Hepatocyte (in vitro differentiated cells): Measurements from ENCODE around the gene WDR45. TPM values are rescaled to one million over a fixed set of nuclear protein-coding genes. Genes with fewer than 3 reads are reported as not detected.

ENCODE experiments used
- DNase-seq: peaks from one replicate; pipeline ENCODE4 v3.0.0-alpha.2; 2016; ENCODE audit warnings: low spot score
- H2AFZ ChIP-seq: fragments of 200-600 bp; sonication (generic); 2 replicates; pipeline ENCODE4 v1.6.0; 2016; ENCODE audit warnings: antibody characterized with exemption, mild to moderate bottlenecking
- H3K27ac ChIP-seq: fragments of 200-600 bp; sonication (generic); 2 replicates; pipeline ENCODE4 v1.5.1; 2016; ENCODE audit warnings: mild to moderate bottlenecking
- H3K27me3 ChIP-seq: fragments of 200-600 bp; sonication (generic); 2 replicates; pipeline ENCODE4 v1.6.1; 2016
- H3K36me3 ChIP-seq: fragments of 200-600 bp; sonication (generic); replicated peaks from 2 replicates; pipeline ENCODE4 v1.5.1; 2016; ENCODE audit warnings: low read depth; ENCODE audit not compliant: insufficient read depth
- H3K4me1 ChIP-seq: fragments of 200-600 bp; sonication (generic); 2 replicates; pipeline ENCODE4 v1.5.1; 2016; ENCODE audit warnings: mild to moderate bottlenecking, moderate library complexity; ENCODE audit not compliant: insufficient read depth
- H3K4me2 ChIP-seq: fragments of 200-600 bp; sonication (generic); 2 replicates; pipeline ENCODE4 v1.6.0; 2016
- H3K4me3 ChIP-seq: fragments of 200-600 bp; sonication (generic); 2 replicates; pipeline ENCODE4 v1.5.1; 2016; ENCODE audit warnings: mild to moderate bottlenecking
- H3K79me2 ChIP-seq: fragments of 200-600 bp; sonication (generic); 2 replicates; pipeline ENCODE4 v1.6.0; 2017; ENCODE audit warnings: mild to moderate bottlenecking
- H3K9me2 ChIP-seq: fragments of 200-600 bp; sonication (generic); replicated peaks from 2 replicates; pipeline ENCODE4 v1.6.0; 2017; ENCODE audit warnings: mild to moderate bottlenecking; ENCODE audit not compliant: insufficient read depth
- H3K9me3 ChIP-seq: fragments of 200-600 bp; sonication (generic); 2 replicates; pipeline ENCODE4 v1.5.1; 2016; ENCODE audit warnings: low read depth, mild to moderate bottlenecking
- H4K20me1 ChIP-seq: fragments of 200-600 bp; sonication (generic); 2 replicates; pipeline ENCODE4 v1.6.0; 2016; ENCODE audit warnings: mild to moderate bottlenecking; ENCODE audit not compliant: insufficient read depth, poor library complexity, severe bottlenecking
- EZH2 ChIP-seq: fragments of 200-600 bp; sonication (generic); IDR thresholded peaks from 2 replicates; pipeline ENCODE4 v1.6.1; 2016; ENCODE audit warnings: antibody characterized with exemption, mild to moderate bottlenecking, borderline replicate concordance
- EZH2phosphoT487 ChIP-seq: fragments of 200-600 bp; sonication (generic); IDR thresholded peaks from one replicate; pipeline ENCODE4 v1.6.1; 2018; ENCODE audit warnings: antibody characterized with exemption, mild to moderate bottlenecking, low read depth, moderate library complexity; ENCODE audit not compliant: unreplicated experiment, severe bottlenecking
- WGBS: methylation state at CpG from one replicate; pipeline ENCODE4 v1.1.6; 2016; ENCODE audit warnings: low lambda C conversion rate; ENCODE audit errors: missing lambda C conversion rate; 5-methylcytosine and 5-hydroxymethylcytosine counted together
- polyA plus RNA-seq: library from polyadenylated mRNA; unstranded; fragments of >200 nt; fragmentation: Nextera tagmentation; extraction: Ambion mirVana; gene quantifications from 2 replicates; pipeline ENCODE4 v1.2.1, GENCODE V29; 2016
- small RNA-seq: library from RNA; depleted of rRNA; stranded (forward); fragments of <200 nt; gene quantifications from one replicate; pipeline ENCODE3, GENCODE V24; 2014
- total RNA-seq: library from RNA; depleted of rRNA; stranded (reverse); fragments of >200 nt; gene quantifications from 2 replicates; pipeline ENCODE4 v1.2.3, GENCODE V29; 2014
- TF ChIP-seq, protein P1 (sequence below): fragments of 200-600 bp; sonication (generic); IDR thresholded peaks from 2 replicates; pipeline ENCODE4 v1.5.1; 2016; ENCODE audit warnings: antibody characterized with exemption, mild to moderate bottlenecking; ENCODE audit not compliant: poor library complexity

WDR45 gene
- total and polyA plus RNA-seq, 2 experiments from 2014 or later = 59.6 to 67.7 TPM

DNA sequence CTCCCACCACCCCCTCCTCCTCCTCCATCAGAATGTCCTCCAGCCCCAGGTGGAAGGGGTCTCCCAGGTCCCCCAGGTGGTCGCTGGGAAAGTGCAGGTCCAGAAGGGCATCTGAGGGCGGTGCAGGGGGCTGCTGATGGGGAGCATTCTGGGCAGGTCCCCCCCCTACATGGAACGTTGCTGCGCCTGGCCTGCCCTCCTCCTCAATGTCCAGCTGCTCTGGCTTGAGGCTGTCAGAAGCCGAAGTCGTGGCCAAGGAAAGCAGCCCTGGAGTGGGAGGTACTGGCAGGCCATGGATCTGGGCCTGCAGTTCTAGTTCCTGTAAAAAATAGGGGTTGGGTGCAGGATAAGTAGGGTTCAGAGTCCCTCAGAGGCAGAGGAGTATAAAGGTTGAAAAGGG is 49.4 kb downstream of the WDR45 start:
- H3K27ac ChIP-seq = peak overlapping the region; percentile 7
- TF ChIP-seq EZH2 = no peak
- TF ChIP-seq, protein P1, sequence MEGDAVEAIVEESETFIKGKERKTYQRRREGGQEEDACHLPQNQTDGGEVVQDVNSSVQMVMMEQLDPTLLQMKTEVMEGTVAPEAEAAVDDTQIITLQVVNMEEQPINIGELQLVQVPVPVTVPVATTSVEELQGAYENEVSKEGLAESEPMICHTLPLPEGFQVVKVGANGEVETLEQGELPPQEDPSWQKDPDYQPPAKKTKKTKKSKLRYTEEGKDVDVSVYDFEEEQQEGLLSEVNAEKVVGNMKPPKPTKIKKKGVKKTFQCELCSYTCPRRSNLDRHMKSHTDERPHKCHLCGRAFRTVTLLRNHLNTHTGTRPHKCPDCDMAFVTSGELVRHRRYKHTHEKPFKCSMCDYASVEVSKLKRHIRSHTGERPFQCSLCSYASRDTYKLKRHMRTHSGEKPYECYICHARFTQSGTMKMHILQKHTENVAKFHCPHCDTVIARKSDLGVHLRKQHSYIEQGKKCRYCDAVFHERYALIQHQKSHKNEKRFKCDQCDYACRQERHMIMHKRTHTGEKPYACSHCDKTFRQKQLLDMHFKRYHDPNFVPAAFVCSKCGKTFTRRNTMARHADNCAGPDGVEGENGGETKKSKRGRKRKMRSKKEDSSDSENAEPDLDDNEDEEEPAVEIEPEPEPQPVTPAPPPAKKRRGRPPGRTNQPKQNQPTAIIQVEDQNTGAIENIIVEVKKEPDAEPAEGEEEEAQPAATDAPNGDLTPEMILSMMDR = no peak
- TF ChIP-seq EZH2phosphoT487 = no peak
- H3K79me2 ChIP-seq = no peaks in the 10 kb centered on the region
- H3K4me2 ChIP-seq = no peak overlapping the region
- no peak overlapping the region for H2AFZ ChIP-seq
- no peaks in the 10 kb centered on the region for H3K9me3 ChIP-seq
- no peaks in the 10 kb centered on the region for H3K36me3 ChIP-seq
- H3K27me3 ChIP-seq = no peaks in the 10 kb centered on the region
- no peaks in the 10 kb centered on the region for H3K9me2 ChIP-seq
- DNase-seq = no peak
- H4K20me1 ChIP-seq = no peaks in the 10 kb centered on the region
- WGBS = 90% methylated on average over 6 of the region's 6 CpGs
- no peak overlapping the region for H3K4me3 ChIP-seq
- H3K4me1 ChIP-seq = no peaks in the 10 kb centered on the region

DNA sequence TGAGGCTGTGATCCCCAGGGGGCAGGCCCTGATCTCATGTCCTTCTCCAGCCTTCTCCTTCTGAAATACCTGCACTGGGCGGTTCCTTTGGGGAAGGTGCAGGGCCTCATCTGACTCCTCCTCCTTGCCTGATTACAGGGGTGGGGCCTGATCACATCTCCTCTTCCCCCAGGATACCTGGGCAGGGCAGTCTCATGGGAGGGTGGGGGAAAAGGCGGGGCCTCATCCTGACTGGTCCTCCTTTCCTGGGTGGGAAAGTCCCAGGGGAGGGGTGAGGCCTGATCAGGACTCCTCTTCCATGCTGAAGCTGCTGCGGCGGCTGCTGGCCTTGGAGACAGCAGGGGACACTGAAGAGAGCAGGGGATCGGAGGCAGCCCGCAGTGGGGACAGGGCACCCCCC is 49.8 kb downstream of the WDR45 start:
- Histone ChIP-seq H2AFZ (no peak overlapping the region), H3K4me1 (no peaks in the 10 kb centered on the region), H3K4me3 (no peak overlapping the region), H3K9me3 (no peaks in the 10 kb centered on the region), H4K20me1 (no peaks in the 10 kb centered on the region), H3K27ac (peak overlapping the region; percentile 7), H3K4me2 (no peak overlapping the region), H3K36me3 (no peaks in the 10 kb centered on the region), H3K9me2 (no peaks in the 10 kb centered on the region), H3K79me2 (no peaks in the 10 kb centered on the region), H3K27me3 (no peaks in the 10 kb centered on the region)
- WGBS = 81% methylated on average over 3 of the region's 6 CpGs
- TF ChIP-seq EZH2 = no peak
- TF ChIP-seq EZH2phosphoT487 = no peak
- TF ChIP-seq, protein P1 = no peak
- peak; percentile 55 for DNase-seq

Small RNAs within 50 kb of the gene (small RNA-seq; reads per million reads assigned to genes)
- not detected for gene RNU4-52P

Other genes starting within 250 kb of the WDR45 start
- 39.0 and 45.8 TPM in 2 replicates for gene PCSK1N, start 244.3 kb downstream of the WDR45 start, total RNA-seq
- 97.0 and 97.7 TPM in 2 replicates for gene PCSK1N, start 244.3 kb downstream of the WDR45 start, polyA plus RNA-seq
- 42.5 and 56.7 TPM in 2 replicates for gene TIMM17B, start 182.1 kb downstream of the WDR45 start, total RNA-seq
- gene TIMM17B, start 182.1 kb downstream of the WDR45 start, polyA plus RNA-seq = 113 and 132 TPM in 2 replicates
- gene PQBP1, start 182.0 kb downstream of the WDR45 start, total RNA-seq = 33.8 and 35.3 TPM in 2 replicates
- gene PQBP1, start 182.0 kb downstream of the WDR45 start, polyA plus RNA-seq = 82.9 and 87.6 TPM in 2 replicates
- gene SLC35A2, start 168.2 kb downstream of the WDR45 start, total RNA-seq = 40.8 and 49.5 TPM in 2 replicates
- gene SLC35A2, start 168.2 kb downstream of the WDR45 start, polyA plus RNA-seq = 82.4 and 95.9 TPM in 2 replicates
- gene PIM2, start 160.9 kb downstream of the WDR45 start, total RNA-seq = 7.0 and 11.5 TPM in 2 replicates
- gene PIM2, start 160.9 kb downstream of the WDR45 start, polyA plus RNA-seq = 16.8 and 17.2 TPM in 2 replicates
- gene OTUD5, start 122.3 kb downstream of the WDR45 start, total RNA-seq = 27.7 and 32.5 TPM in 2 replicates
- 49.9 and 51.2 TPM in 2 replicates for gene OTUD5, start 122.3 kb downstream of the WDR45 start, polyA plus RNA-seq
- gene KCND1, start 108.0 kb downstream of the WDR45 start, total RNA-seq = 0.64 and 0.87 TPM in 2 replicates
- 2.0 and 3.2 TPM in 2 replicates for gene KCND1, start 108.0 kb downstream of the WDR45 start, polyA plus RNA-seq
- gene GRIPAP1, start 77.6 kb downstream of the WDR45 start, total RNA-seq = 17.8 and 20.2 TPM in 2 replicates
- 30.6 and 31.4 TPM in 2 replicates for gene GRIPAP1, start 77.6 kb downstream of the WDR45 start, polyA plus RNA-seq
- gene TFE3, start 36.5 kb downstream of the WDR45 start, total RNA-seq = 37.0 and 38.3 TPM in 2 replicates
- gene TFE3, start 36.5 kb downstream of the WDR45 start, polyA plus RNA-seq = 59.8 and 80.0 TPM in 2 replicates
- gene CCDC120, start 20.9 kb downstream of the WDR45 start, total RNA-seq = 5.1 and 7.0 TPM in 2 replicates
- 19.1 and 19.3 TPM in 2 replicates for gene CCDC120, start 20.9 kb downstream of the WDR45 start, polyA plus RNA-seq
- gene PRAF2, start 5.9 kb downstream of the WDR45 start, total RNA-seq = 4.1 and 6.7 TPM in 2 replicates
- 59.7 and 76.9 TPM in 2 replicates for gene PRAF2, start 5.9 kb downstream of the WDR45 start, polyA plus RNA-seq
- gene GPKOW, start 43.8 kb upstream of the WDR45 start, total RNA-seq = 23.1 and 26.4 TPM in 2 replicates
- 22.5 and 22.7 TPM in 2 replicates for gene GPKOW, start 43.8 kb upstream of the WDR45 start, polyA plus RNA-seq
- gene MAGIX, start 82.9 kb upstream of the WDR45 start, total RNA-seq = 5.0 and 6.5 TPM in 2 replicates
- gene MAGIX, start 82.9 kb upstream of the WDR45 start, polyA plus RNA-seq = 7.1 and 13.4 TPM in 2 replicates
- gene PLP2, start 92.0 kb upstream of the WDR45 start, total RNA-seq = 27.5 and 34.9 TPM in 2 replicates
- gene PLP2, start 92.0 kb upstream of the WDR45 start, polyA plus RNA-seq = 110 and 118 TPM in 2 replicates
- 2.8 and 6.1 TPM in 2 replicates for gene PRICKLE3, start 106.5 kb upstream of the WDR45 start, total RNA-seq
- 9.3 and 15.7 TPM in 2 replicates for gene PRICKLE3, start 106.5 kb upstream of the WDR45 start, polyA plus RNA-seq
- gene SYP, start 120.3 kb upstream of the WDR45 start, total RNA-seq = 1.4 and 2.5 TPM in 2 replicates
- 2.1 and 2.9 TPM in 2 replicates for gene SYP, start 120.3 kb upstream of the WDR45 start, polyA plus RNA-seq
- gene CACNA1F, start 153.5 kb upstream of the WDR45 start, total RNA-seq = 0.04 and 1.6 TPM in 2 replicates
- 0.27 and 0.44 TPM in 2 replicates for gene CACNA1F, start 153.5 kb upstream of the WDR45 start, polyA plus RNA-seq
- gene CCDC22, start 155.6 kb upstream of the WDR45 start, total RNA-seq = 12.7 and 21.5 TPM in 2 replicates
- gene CCDC22, start 155.6 kb upstream of the WDR45 start, polyA plus RNA-seq = 12.3 and 14.8 TPM in 2 replicates
- gene FOXP3, start 184.8 kb upstream of the WDR45 start, total RNA-seq = 0.03 TPM in 1 of 2 replicates, not detected in the other
- gene FOXP3, start 184.8 kb upstream of the WDR45 start, polyA plus RNA-seq = not detected in 2 replicates
- 6.4 and 6.8 TPM in 2 replicates for gene PPP1R3F, start 189.9 kb upstream of the WDR45 start, total RNA-seq
- 7.3 and 10.2 TPM in 2 replicates for gene PPP1R3F, start 189.9 kb upstream of the WDR45 start, polyA plus RNA-seq
- not detected in 2 replicates for gene GAGE10, start 223.8 kb upstream of the WDR45 start, total RNA-seq
- not detected in 2 replicates for gene GAGE10, start 223.8 kb upstream of the WDR45 start, polyA plus RNA-seq
- gene GAGE12J, start 242.2 kb upstream of the WDR45 start, total RNA-seq = not detected in 2 replicates
- gene GAGE12J, start 242.2 kb upstream of the WDR45 start, polyA plus RNA-seq = not detected in 2 replicates